HFF-Myc (cell line): ENCODE results near the gene ACVR2B.

Experiments used
- DNase-seq: peaks from one replicate; pipeline ENCODE4 v3.0.0-alpha.2; 2011; ENCODE audit warnings: low read depth; ENCODE audit errors: extremely low read depth
- H3K4me3 ChIP-seq: replicated peaks from 2 replicates; pipeline ENCODE4 v1.5.1; 2011; ENCODE audit warnings: low read depth, mild to moderate bottlenecking, control low read depth, low read length
- CTCF ChIP-seq: IDR thresholded peaks from 2 replicates; pipeline ENCODE4 v1.5.1; 2012; ENCODE audit warnings: mild to moderate bottlenecking, low read depth, low read length, control low read depth; ENCODE audit errors: missing control alignments

The ACVR2B gene

GRCh38 chr3:38465588-38466154 is 12.0 kb downstream of the ACVR2B start:
- TF ChIP-seq CTCF = no peak
- no peak for DNase-seq
- no peak overlapping the region for H3K4me3 ChIP-seq

GRCh38 chr3:38468765-38469164 is 15.1 kb downstream of the ACVR2B start:
- no peak for TF ChIP-seq CTCF
- DNase-seq = no peak
- no peak overlapping the region for H3K4me3 ChIP-seq

GRCh38 chr3:38469852-38470251 is 16.2 kb downstream of the ACVR2B start:
- TF ChIP-seq CTCF = no peak
- no peak overlapping the region for H3K4me3 ChIP-seq
- no peak for DNase-seq

- no peak for TF ChIP-seq CTCF
- DNase-seq = no peak
- no peak overlapping the region for H3K4me3 ChIP-seq
Measured at GRCh38 chr3:38471260-38471857, 17.7 kb downstream of the ACVR2B start.

- DNase-seq = no peak
- no peak overlapping the region for H3K4me3 ChIP-seq
- no peak for TF ChIP-seq CTCF
Measured at GRCh38 chr3:38472342-38472741, 18.7 kb downstream of the ACVR2B start.

- no peak for TF ChIP-seq CTCF
- no peak for DNase-seq
- no peak overlapping the region for H3K4me3 ChIP-seq
Measured at GRCh38 chr3:38473229-38473628, 19.5 kb downstream of the ACVR2B start.
